ENCODE results near the gene CHD6. TPM values are rescaled to one million over a fixed set of nuclear protein-coding genes. Genes with fewer than 3 reads are reported as not detected.

CHD6 gene
- total and polyA plus RNA-seq, 4 donors = 31.5 to 81.0 (median 49.7) TPM

GRCh38 chr20:41426086-41426830 is 191.9 kb downstream of the CHD6 start:
- peak in 1 of 6 donors; percentile 86 for DNase-seq (ENCODE audit: low read depth in 4 of 6, low spot score in 6 of 6)
- Histone ChIP-seq H3K4me1 (ENCODE audit: control insufficient read depth, insufficient read depth, low read length) (no peaks in the 10 kb centered on the region), H3K27me3 (ENCODE audit: control insufficient read depth, insufficient read depth, low read length) (no peaks in the 10 kb centered on the region), H3K27ac (ENCODE audit: low read depth, low read length) (no peak overlapping the region), H3K9me3 (ENCODE audit: control insufficient read depth, insufficient read depth, low read length) (no peaks in the 10 kb centered on the region), H3K36me3 (ENCODE audit: control insufficient read depth, insufficient read depth, low read length) (peaks cover 22% of the 10 kb centered on the region), H3K4me3 (ENCODE audit: low read depth, low read length) (no peak overlapping the region)
- WGBS (ENCODE audit: insufficient coverage) = 100% methylated on average over 3 of the region's 11 CpGs

DNA sequence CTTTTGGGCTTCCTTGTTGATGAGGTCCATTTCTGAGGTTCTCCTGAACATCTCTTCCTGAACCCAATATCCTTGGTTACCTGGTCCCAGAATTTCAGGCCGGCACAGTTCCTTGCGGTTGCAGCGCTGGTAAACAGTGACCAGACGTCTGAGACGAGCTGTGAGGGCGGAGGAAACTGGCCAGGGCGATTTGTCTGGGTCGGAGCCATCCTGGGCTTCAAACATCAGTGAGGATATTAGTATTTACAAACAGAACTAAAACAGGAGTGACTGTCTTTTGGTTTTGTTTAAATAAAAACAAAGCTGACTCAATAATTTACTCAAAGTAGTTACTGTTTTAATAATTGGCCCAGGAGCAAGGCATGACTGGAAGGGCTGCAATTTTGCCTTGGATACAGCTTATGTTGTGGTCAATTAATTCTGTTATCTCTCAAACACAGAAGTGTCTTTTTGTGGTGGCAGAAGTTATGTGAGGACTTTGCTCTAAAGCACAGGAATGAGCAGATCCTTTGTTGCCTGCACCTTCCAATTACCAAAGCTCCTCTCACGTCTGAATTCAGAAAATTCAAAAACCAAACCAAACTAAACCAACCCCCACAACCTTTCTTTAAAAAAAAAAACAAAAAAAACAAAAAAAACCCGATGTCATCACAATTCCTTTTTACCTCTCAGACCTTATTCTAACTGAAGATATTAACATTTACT is 192.8 kb downstream of the CHD6 start:
- H3K27ac ChIP-seq (ENCODE audit: low read depth, low read length) = no peak overlapping the region
- 63% methylated on average over 4 of the region's 10 CpGs for WGBS (ENCODE audit: insufficient coverage)
- no peak overlapping the region for H3K4me3 ChIP-seq (ENCODE audit: low read depth, low read length)
- H3K36me3 ChIP-seq (ENCODE audit: control insufficient read depth, insufficient read depth, low read length) = peaks cover 27% of the 10 kb centered on the region
- no peaks in the 10 kb centered on the region for H3K27me3 ChIP-seq (ENCODE audit: control insufficient read depth, insufficient read depth, low read length)
- H3K4me1 ChIP-seq (ENCODE audit: control insufficient read depth, insufficient read depth, low read length) = no peaks in the 10 kb centered on the region
- no peak for DNase-seq (ENCODE audit: low read depth in 4 of 6, low spot score in 6 of 6)
- no peaks in the 10 kb centered on the region for H3K9me3 ChIP-seq (ENCODE audit: control insufficient read depth, insufficient read depth, low read length)

DNA sequence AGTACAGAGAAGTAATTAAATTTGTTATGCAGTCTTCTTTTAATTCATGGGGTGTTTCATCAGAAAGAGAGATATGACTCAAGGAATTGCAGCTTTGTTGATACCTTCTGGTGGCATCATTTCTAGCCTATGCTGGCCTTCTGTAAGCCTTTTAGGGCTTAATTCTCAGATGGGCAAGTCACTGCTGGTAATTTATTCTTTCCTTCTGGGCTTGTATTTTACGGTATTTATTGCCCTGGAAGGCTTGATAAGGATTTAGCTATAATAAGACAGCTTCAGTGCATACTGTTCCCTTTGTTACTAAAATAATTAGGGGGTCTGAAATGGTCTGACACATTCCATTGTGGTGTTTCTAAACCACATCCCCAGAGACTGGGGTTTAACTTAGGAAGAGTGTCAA is 193.6 kb downstream of the CHD6 start:
- H3K9me3 ChIP-seq (ENCODE audit: control insufficient read depth, insufficient read depth, low read length) = no peaks in the 10 kb centered on the region
- no peak for DNase-seq (ENCODE audit: low read depth in 4 of 6, low spot score in 6 of 6)
- H3K4me1 ChIP-seq (ENCODE audit: control insufficient read depth, insufficient read depth, low read length) = no peaks in the 10 kb centered on the region
- no CpG with 5 or more reads among the region's 1 CpG for WGBS (ENCODE audit: insufficient coverage)
- H3K27me3 ChIP-seq (ENCODE audit: control insufficient read depth, insufficient read depth, low read length) = no peaks in the 10 kb centered on the region
- no peak overlapping the region for H3K27ac ChIP-seq (ENCODE audit: low read depth, low read length)
- no peak overlapping the region for H3K4me3 ChIP-seq (ENCODE audit: low read depth, low read length)
- peaks cover 23% of the 10 kb centered on the region for H3K36me3 ChIP-seq (ENCODE audit: control insufficient read depth, insufficient read depth, low read length)

GRCh38 chr20:41424011-41424410 is 194.2 kb downstream of the CHD6 start:
- Histone ChIP-seq H3K27me3 (ENCODE audit: control insufficient read depth, insufficient read depth, low read length) (no peaks in the 10 kb centered on the region), H3K27ac (ENCODE audit: low read depth, low read length) (no peak overlapping the region), H3K36me3 (ENCODE audit: control insufficient read depth, insufficient read depth, low read length) (peaks cover 23% of the 10 kb centered on the region), H3K4me1 (ENCODE audit: control insufficient read depth, insufficient read depth, low read length) (no peaks in the 10 kb centered on the region), H3K4me3 (ENCODE audit: low read depth, low read length) (no peak overlapping the region), H3K9me3 (ENCODE audit: control insufficient read depth, insufficient read depth, low read length) (no peaks in the 10 kb centered on the region)
- WGBS (ENCODE audit: insufficient coverage) = no CpG with 5 or more reads among the region's 3 CpGs
- no peak for DNase-seq (ENCODE audit: low read depth in 4 of 6, low spot score in 6 of 6)

DNA sequence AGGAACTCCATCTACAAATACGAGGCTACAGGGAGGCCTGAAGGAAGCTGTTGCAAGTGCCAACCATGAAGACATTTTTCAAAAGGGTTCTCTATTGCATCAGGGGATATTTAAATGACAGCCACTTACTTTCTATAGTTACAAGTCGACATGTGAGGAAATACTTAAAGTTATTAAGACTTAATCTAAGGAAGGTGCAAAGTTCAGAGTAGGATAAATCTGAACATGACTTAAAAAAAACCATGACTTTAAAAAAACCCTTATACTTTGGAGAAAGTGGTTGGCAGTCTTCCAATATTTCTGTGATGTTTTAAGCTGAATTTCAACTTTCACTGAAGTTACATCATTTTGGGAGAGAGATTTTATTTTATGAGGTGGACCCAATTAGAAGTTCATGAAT is 195.2 kb downstream of the CHD6 start:
- no peaks in the 10 kb centered on the region for H3K9me3 ChIP-seq (ENCODE audit: control insufficient read depth, insufficient read depth, low read length)
- DNase-seq (ENCODE audit: low read depth in 4 of 6, low spot score in 6 of 6) = no peak
- H3K27me3 ChIP-seq (ENCODE audit: control insufficient read depth, insufficient read depth, low read length) = no peaks in the 10 kb centered on the region
- peaks cover 23% of the 10 kb centered on the region for H3K36me3 ChIP-seq (ENCODE audit: control insufficient read depth, insufficient read depth, low read length)
- no peaks in the 10 kb centered on the region for H3K4me1 ChIP-seq (ENCODE audit: control insufficient read depth, insufficient read depth, low read length)
- no peak overlapping the region for H3K27ac ChIP-seq (ENCODE audit: low read depth, low read length)
- no peak overlapping the region for H3K4me3 ChIP-seq (ENCODE audit: low read depth, low read length)
- no CpG with 5 or more reads among the region's 2 CpGs for WGBS (ENCODE audit: insufficient coverage)

DNA sequence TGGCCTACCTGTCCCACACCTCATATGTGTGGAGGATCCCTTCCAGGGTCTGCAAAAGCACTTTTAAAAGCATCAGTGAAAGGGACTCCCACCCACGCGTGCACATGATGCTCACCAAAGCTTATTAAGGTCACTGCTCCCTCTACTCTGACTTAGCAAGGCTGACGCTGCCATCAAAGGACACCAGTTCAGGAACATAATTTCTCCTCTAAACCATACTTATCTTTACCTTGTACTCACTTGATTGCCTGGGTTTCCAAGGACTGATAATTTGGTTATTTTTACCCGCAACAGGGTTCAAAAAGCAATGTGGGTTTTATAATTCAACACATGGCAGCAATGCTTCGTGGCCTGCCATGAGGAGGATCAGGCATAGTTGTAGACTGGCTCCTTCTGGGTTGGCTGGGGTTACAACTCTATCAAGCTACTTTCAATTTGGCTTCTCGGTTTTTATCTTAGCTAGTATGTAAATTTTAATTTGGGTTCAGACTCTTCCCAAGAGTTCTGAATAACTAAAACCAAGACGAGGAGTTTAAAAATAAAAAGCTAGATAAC is 199.4 kb downstream of the CHD6 start:
- Histone ChIP-seq H3K4me1 (ENCODE audit: control insufficient read depth, insufficient read depth, low read length) (no peaks in the 10 kb centered on the region), H3K27ac (ENCODE audit: low read depth, low read length) (no peak overlapping the region), H3K27me3 (ENCODE audit: control insufficient read depth, insufficient read depth, low read length) (no peaks in the 10 kb centered on the region), H3K4me3 (ENCODE audit: low read depth, low read length) (no peak overlapping the region), H3K9me3 (ENCODE audit: control insufficient read depth, insufficient read depth, low read length) (no peaks in the 10 kb centered on the region), H3K36me3 (ENCODE audit: control insufficient read depth, insufficient read depth, low read length) (peaks cover 35% of the 10 kb centered on the region)
- WGBS (ENCODE audit: insufficient coverage) = 91% methylated on average over 4 of the region's 7 CpGs
- no peak for DNase-seq (ENCODE audit: low read depth in 4 of 6, low spot score in 6 of 6)

- no peak overlapping the region for H3K27ac ChIP-seq (ENCODE audit: low read depth, low read length)
- no peaks in the 10 kb centered on the region for H3K9me3 ChIP-seq (ENCODE audit: control insufficient read depth, insufficient read depth, low read length)
- DNase-seq (ENCODE audit: low read depth in 4 of 6, low spot score in 6 of 6) = no peak
- no peaks in the 10 kb centered on the region for H3K4me1 ChIP-seq (ENCODE audit: control insufficient read depth, insufficient read depth, low read length)
- H3K36me3 ChIP-seq (ENCODE audit: control insufficient read depth, insufficient read depth, low read length) = peaks cover 42% of the 10 kb centered on the region
- H3K4me3 ChIP-seq (ENCODE audit: low read depth, low read length) = no peak overlapping the region
- no peaks in the 10 kb centered on the region for H3K27me3 ChIP-seq (ENCODE audit: control insufficient read depth, insufficient read depth, low read length)
- WGBS (ENCODE audit: insufficient coverage) = 95% methylated on average over 5 of the region's 5 CpGs
Measured at GRCh38 chr20:41418031-41418430, 200.1 kb downstream of the CHD6 start.

GRCh38 chr20:41415191-41415590 is 203.0 kb downstream of the CHD6 start:
- peaks cover 4% of the 10 kb centered on the region for H3K4me1 ChIP-seq (ENCODE audit: control insufficient read depth, insufficient read depth, low read length)
- DNase-seq (ENCODE audit: low read depth in 4 of 6, low spot score in 6 of 6) = no peak
- 73% methylated on average over 4 of the region's 8 CpGs for WGBS (ENCODE audit: insufficient coverage)
- no peak overlapping the region for H3K4me3 ChIP-seq (ENCODE audit: low read depth, low read length)
- peaks cover 41% of the 10 kb centered on the region for H3K36me3 ChIP-seq (ENCODE audit: control insufficient read depth, insufficient read depth, low read length)
- H3K9me3 ChIP-seq (ENCODE audit: control insufficient read depth, insufficient read depth, low read length) = no peaks in the 10 kb centered on the region
- no peaks in the 10 kb centered on the region for H3K27me3 ChIP-seq (ENCODE audit: control insufficient read depth, insufficient read depth, low read length)
- H3K27ac ChIP-seq (ENCODE audit: low read depth, low read length) = no peak overlapping the region

DNA sequence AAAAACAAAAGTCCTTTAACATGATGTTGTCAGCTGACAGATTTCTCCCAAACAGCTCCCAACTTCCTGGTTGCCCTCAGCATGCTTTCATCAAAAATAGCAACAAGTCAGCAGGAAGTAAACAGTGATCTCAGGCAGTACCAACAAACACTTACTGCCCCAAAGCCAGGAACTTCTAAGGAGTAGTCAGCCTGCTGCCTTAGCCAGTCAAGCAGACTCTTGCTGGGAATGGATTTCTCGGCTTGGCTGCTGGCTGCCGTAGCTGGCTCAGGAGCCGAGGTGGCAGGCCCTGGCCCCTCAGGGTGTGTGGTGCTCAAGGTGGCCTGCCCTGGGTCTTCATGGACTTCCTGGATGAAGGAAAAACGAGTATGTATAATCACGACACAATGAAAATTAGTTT is 205.0 kb downstream of the CHD6 start:
- no peaks in the 10 kb centered on the region for H3K27me3 ChIP-seq (ENCODE audit: control insufficient read depth, insufficient read depth, low read length)
- peaks cover 14% of the 10 kb centered on the region for H3K4me1 ChIP-seq (ENCODE audit: control insufficient read depth, insufficient read depth, low read length)
- no peaks in the 10 kb centered on the region for H3K9me3 ChIP-seq (ENCODE audit: control insufficient read depth, insufficient read depth, low read length)
- H3K36me3 ChIP-seq (ENCODE audit: control insufficient read depth, insufficient read depth, low read length) = peaks cover 48% of the 10 kb centered on the region
- H3K27ac ChIP-seq (ENCODE audit: low read depth, low read length) = no peak overlapping the region
- 94% methylated on average over 3 of the region's 5 CpGs for WGBS (ENCODE audit: insufficient coverage)
- DNase-seq (ENCODE audit: low read depth in 4 of 6, low spot score in 6 of 6) = no peak
- no peak overlapping the region for H3K4me3 ChIP-seq (ENCODE audit: low read depth, low read length)
